GM21381 (cell line): ENCODE measurements around the gene SPRED2.

Source experiments
- ATAC-seq: cut with Tn5 transposase; IDR thresholded peaks from one replicate; pipeline ENCODE4 v1.9.1; 2021; ENCODE audit warnings: mild to moderate bottlenecking, moderate library complexity; ENCODE audit not compliant: unreplicated experiment

SPRED2 gene

DNA sequence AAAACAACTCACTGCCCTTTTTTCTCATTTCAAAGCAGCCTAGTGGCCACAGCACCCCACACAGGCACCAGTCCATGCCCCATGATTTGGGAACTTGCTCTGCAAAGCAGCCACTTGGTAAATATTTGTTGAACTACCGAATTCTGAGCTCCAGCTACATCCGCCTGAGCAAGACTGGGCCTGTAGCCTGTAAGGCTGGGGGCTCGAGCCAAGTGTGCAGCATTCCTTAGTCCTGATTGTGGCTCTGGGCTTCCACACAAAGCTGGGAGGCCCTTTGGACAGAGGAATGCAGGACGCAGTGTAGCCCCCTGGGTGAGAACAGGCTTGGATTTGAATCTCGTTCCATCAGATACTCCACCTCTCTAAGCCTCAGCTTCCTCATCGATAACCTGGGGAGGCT lies 116.3 kb downstream of the SPRED2 start:
- no peak for ATAC-seq

GRCh38 chr2:65314801-65315441 lies 117.5 kb downstream of the SPRED2 start:
- ATAC-seq = no peak

- no peak for ATAC-seq
Measured at GRCh38 chr2:65313954-65314256, 118.5 kb downstream of the SPRED2 start.

GRCh38 chr2:65313126-65313953 lies 119.1 kb downstream of the SPRED2 start:
- ATAC-seq = no peak

DNA sequence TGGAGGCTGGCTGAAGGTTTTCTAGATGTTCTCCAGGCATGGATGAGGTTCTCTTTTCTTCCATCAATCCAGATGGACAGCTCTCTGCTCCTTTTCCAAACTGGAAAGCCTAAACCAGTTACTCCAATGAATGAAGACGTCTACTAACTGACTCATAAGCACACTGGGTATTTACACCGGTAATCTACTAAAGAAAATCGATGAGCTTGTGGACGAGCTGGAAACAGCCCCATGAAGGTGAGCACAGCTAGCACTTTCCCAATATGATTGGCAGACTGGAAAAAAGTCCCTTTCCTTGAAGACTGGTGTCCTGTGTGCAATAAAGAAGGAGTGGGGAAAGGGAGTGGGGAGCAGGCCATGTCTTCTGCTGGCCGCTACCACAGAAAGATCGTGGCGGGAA lies 120.8 kb downstream of the SPRED2 start:
- ATAC-seq = no peak

DNA sequence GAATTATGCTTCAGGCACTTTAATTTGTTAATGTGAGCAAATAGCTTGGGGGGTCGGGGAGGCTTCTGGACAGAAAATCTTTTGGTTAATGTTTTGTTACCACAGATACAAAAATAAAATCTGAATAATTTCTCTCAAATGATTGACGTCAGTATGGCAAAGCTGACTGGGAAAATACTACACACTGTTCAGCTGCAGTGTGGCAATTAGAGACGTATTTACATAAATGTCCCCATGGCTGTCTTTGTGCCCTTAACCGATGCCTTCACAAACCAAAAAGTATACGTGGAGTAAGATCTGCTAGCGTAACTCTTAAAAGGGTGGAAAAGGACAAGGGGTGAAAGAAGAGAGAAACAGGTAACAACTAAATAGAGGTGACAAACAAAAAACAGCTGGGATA lies 121.3 kb downstream of the SPRED2 start:
- ATAC-seq = no peak

DNA sequence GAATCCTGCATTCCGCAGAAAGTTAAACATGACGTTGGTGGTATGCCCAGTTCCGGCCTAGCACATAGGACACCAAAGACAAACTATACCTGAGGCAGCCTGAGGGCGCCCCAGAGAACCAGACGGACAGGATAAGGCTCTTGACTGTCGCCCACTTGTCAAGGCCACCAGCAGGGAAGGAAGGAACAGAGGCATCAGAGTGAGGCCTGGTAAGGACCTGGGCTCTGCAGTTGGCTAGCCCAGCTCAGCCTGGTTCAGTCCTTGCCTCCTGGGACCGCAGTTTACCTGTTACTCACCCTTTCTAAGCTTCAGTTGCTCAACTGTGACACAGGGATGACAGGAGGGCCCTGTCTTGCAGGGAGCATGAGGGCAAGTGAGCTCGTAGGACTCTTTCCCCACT lies 122.7 kb downstream of the SPRED2 start:
- ATAC-seq = no peak

GRCh38 chr2:65305934-65306333 lies 126.5 kb downstream of the SPRED2 start:
- ATAC-seq = no peak

- peak; percentile 91 for ATAC-seq
Measured at GRCh38 chr2:65300761-65301711, 131.4 kb downstream of the SPRED2 start.

DNA sequence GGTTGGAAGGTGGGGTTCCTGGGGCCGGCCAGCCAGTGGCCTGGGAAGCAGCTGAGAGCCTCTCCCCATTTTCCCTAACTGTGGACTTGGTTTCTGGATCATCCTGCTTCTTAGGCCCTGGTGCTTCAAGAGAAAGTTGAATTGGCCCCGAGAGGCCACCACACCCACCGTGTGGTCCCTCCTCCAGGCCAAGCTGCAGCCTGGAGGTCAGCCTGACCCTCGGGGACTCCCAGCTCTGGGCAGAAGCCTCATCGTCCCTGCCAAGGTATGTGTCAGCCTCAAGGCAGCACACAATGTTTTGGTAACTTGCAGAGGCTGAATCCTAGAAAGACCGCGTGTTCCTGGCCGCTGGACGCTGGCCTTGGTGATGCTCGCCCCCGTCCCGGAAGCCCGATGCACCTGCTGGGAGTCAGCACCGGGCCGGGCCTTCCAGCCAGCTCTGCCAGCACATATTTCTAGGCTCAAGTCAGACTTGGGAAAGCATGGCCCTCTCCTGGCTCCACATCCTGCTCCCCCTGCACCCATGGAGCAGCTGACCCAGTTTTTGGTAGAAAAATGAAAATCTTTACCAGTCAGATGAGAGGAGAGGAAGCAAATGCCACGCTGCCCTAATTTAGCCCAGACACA lies 132.2 kb downstream of the SPRED2 start:
- ATAC-seq = no peak

GRCh38 chr2:65299246-65299645 lies 133.2 kb downstream of the SPRED2 start:
- no peak for ATAC-seq

GRCh38 chr2:65298089-65298488 lies 134.3 kb downstream of the SPRED2 start:
- no peak for ATAC-seq

- no peak for ATAC-seq
Measured at GRCh38 chr2:65297544-65297943, 134.9 kb downstream of the SPRED2 start.

- ATAC-seq = no peak
Measured at GRCh38 chr2:65296971-65297370, 135.4 kb downstream of the SPRED2 start.

- no peak for ATAC-seq
Measured at GRCh38 chr2:65294701-65295100, 137.7 kb downstream of the SPRED2 start.

DNA sequence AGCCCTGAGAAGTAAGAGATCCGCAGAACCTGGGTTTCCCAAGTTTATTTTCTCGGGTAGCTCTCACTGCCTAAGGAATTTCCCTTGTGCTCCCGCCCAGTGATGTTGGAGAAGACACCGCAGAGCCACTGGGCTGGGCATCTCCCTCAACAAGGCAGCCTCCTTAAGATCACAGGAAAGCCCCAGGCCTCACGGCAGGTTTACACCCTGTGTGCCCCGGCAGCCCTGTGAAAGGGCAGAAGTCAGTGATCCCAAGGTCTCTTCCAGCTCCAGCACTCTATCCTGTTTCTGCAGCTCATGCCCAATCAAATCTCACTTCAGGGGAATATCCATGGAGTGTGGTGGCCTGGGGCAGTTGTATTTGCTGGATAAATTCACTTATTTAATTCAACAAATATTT lies 138.3 kb downstream of the SPRED2 start:
- no peak for ATAC-seq

DNA sequence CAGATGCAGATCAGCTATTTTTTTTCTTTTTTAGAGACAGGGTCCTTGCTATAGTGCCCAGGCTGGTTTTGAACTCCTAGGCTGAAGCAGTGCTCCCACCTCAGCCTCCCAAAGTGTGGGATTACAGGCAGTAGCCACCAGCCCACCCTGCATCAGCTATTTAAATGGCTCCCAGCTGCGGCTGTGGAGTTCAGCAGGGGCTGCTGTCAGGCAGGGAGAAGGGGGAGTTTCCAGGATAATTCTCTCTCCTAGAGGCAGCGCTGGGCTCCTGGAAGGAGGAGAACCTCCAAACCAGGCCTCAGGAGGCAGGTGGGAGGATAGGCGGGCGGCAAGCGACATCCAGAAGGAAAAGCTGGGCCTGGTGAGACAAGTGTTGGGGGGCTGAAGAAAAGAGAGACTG lies 139.0 kb downstream of the SPRED2 start:
- no peak for ATAC-seq

DNA sequence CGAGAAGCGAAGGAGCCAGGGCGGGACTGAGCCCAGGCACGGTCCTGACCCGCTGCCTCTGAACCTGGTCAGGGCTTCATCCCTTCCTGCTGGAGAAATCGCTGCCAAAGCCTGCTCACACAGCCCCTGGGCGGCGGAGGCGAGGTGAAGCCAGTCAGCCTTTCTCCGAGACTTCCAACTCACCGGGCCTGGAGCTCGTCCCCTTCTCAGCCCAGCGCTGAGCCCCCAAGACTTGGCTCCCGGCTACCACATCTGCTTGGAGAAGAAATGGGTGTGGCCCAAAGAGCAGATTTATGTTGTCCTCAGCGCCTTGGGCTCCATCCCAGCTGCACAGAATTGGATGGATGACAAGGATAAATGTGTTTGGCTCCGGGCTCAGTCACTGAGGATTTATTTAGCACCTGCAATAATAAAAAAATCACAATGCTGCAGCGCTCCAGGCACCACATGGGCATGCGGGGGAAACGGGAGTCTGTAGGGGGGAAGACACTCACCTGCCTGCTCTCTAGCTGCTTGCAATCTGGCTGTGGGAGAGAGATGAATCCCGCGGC lies 139.9 kb downstream of the SPRED2 start:
- no peak for ATAC-seq

GRCh38 chr2:65292106-65292400 lies 140.3 kb downstream of the SPRED2 start:
- no peak for ATAC-seq

GRCh38 chr2:65291216-65292105 lies 140.9 kb downstream of the SPRED2 start:
- ATAC-seq = no peak
